IPS DF 4.7 (cell line): ENCODE measurements around the gene TMEM238L.
A peak's percentile ranks its signal among the peaks of the same experiment; 100 is the strongest.

ENCODE experiments used
- DNase-seq: peaks from one replicate; pipeline ENCODE4 v3.0.0-alpha.2; 2013; ENCODE audit warnings: low spot score; ENCODE audit errors: extremely low read depth

Gene TMEM238L

DNA sequence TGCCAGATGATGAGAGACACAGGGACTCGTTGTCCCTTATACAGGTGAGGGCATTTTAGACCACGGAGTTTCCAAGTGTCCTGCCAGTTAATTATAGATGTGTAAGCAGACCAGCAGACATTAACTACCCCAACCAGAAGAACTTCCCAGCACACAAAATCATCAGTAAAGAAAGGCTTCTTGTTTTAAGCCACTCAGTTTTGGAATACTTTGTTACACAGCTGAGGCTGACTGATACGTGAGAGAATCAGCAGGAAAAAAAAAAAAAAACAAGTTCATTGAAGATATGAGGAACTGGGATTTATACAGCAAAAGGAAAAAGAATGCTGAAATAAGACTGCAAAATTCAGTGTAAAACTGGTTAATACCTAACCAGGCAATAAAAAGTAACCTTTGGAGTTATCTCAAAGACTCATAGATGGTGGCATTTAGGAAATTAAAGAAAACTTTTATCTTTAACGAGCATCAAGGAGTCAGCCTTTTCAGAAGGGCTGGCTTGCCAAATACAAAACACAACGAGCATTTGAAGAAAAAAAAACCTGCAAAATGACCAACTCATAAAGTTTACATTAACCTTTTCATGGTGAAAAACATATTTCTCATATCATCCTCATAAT, 28.1 kb downstream of the TMEM238L start:
- no peak for DNase-seq

GRCh38 chr17:10775058-10775457, 28.8 kb downstream of the TMEM238L start:
- no peak for DNase-seq

DNA sequence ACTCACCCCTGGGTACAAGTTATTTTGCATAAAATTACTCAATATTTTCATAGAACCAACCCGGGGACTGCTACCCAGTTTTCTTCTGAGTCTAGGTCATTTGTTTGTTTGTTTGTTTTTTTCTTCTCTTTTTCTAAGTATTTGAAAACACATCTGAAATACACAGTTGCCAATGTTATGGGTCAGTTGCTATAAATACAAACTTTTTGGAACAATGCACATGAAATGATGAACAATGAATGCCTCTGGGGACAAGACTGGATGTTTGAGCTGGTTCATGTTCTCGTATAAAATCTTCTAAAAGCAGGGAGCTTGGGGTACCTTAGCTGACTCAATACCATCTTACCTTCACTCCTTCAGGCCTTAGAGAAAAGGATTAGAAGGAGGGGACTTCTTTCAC, 30.5 kb downstream of the TMEM238L start:
- DNase-seq = no peak

GRCh38 chr17:10772425-10773380, 31.2 kb downstream of the TMEM238L start:
- DNase-seq = peak; percentile 84

GRCh38 chr17:10771148-10771547, 32.8 kb downstream of the TMEM238L start:
- no peak for DNase-seq

DNA sequence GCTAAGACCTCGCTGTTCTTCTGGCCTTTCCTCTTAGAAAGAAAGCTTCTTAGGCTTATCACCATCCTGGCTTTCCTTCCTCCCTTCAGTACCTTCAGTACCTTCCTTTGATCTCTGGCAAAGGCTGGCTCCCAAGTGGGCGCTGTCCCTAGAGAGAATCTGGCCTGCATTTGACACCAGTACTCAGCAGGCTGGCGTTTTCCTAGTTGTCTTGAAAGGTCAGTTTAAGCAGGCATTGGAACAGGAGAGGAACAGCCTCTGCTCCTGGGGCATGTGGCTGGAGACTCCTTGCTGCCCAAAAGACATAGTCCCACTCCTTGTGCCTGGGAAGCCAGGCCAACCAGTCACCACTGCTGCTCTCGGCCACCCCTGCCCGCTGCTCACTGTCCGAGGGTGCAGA, 34.1 kb downstream of the TMEM238L start:
- no peak for DNase-seq

DNA sequence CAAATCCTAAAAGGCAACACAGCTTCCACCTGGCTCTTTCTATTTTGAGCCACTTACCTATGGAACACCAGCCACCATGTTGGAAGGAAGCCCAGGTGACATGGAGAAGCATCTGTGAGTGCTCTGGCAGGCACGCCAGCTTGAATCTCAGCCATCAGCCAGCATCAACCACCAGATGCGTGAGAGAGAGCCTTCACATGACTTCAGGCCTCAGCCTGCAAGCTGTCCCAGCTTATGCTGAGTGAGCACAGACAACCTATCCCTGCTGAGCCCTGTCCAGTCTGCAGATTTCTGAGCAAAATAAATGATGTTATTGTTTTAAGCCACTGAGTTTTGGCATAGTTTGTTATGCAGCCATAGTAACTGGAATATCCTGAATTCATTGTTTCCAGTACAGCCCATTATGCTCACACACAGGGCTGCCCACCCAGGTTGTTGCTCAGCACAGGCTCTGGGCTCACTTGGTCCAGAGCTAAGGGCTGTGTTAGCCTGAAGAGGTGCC, 35.1 kb downstream of the TMEM238L start:
- DNase-seq = no peak

- no peak for DNase-seq
These were observed 36.7 kb downstream of the TMEM238L start for GRCh38 chr17:10767232-10767631.

- DNase-seq = no peak
These were observed 41.9 kb downstream of the TMEM238L start for GRCh38 chr17:10762037-10762436.

DNA sequence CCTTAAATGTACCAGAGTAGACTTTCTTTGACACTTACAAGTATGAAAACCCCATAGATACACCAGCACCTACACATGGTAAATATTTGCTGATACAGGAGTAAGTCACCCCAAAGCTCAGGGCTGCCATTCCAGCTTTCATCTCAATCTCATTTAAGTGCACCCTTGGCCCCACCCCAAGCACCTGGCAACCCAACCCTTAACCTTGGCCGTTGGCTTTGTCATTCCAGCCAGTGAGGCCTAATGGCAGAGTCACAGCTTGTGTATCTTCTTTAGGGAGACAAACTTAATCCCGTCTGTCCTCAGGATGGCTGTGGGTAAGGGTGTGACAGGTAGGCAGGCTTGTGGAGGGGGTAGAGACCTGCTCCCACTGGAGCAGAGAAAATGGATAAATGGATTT, 42.6 kb downstream of the TMEM238L start:
- DNase-seq = no peak

DNA sequence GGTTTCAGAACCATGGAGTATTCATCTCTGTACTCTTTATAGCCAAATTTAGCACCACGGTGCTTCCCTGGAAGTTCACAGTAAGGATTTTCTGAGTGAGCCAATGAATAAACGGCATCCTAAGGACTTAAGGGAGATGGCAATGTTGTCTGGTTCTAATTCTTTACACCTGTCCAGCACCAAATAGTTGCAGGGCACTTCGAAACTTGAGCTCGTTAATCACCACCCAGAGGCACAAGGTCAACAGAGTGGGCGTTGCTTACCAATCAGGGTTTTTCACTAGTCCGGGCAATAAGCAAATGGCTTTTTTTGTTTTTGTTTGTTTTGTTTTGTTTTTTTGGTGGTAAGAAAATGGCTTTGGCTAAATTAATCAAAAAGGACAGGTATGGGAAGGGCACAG, 45.8 kb downstream of the TMEM238L start:
- no peak for DNase-seq

- no peak for DNase-seq
These were observed 46.3 kb downstream of the TMEM238L start for GRCh38 chr17:10757647-10758046.

DNA sequence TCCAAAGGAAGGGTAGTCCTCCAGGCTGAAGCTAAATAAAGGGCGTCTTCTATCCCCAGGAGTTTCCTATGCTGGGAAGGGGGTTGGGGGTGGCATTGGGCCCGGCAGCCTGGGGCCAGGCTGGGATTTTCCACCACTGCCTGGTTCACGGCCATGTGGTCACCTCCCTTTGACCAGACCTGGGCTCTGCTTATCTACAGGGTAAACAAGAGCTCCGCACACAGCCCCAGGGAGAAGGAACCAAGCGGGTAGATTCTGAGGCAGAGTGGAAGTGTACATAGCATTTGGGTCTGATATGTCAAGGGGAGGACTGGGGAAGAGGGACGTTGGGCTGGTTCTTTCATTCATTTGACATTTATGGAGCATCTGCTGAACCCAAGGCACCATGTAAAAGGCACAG, 46.8 kb downstream of the TMEM238L start:
- no peak for DNase-seq

DNA sequence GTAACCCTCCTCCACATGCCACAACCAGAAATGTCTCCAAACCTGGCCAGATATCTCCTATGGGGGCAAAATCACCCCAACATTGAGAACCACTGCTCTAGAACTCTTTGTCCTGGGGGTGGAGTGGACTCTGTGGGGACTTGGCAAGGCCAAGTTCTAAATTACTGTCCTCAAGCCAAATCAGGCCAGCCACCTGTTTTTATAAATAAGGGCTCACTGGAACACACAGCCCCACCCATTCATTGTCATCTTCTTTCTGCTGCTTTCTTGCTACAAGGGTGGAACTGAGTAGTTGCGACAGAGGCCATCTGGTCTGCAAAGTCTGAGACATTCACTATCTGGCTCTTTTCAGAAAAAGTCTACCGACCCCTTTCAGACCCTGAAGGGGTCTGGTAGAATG, 47.3 kb downstream of the TMEM238L start:
- DNase-seq = no peak

- DNase-seq = no peak
These were observed 47.7 kb downstream of the TMEM238L start for GRCh38 chr17:10756185-10756584.

- DNase-seq = no peak
These were observed 48.2 kb downstream of the TMEM238L start for GRCh38 chr17:10755592-10756127.

GRCh38 chr17:10754861-10755591, 48.9 kb downstream of the TMEM238L start:
- DNase-seq = no peak

DNA sequence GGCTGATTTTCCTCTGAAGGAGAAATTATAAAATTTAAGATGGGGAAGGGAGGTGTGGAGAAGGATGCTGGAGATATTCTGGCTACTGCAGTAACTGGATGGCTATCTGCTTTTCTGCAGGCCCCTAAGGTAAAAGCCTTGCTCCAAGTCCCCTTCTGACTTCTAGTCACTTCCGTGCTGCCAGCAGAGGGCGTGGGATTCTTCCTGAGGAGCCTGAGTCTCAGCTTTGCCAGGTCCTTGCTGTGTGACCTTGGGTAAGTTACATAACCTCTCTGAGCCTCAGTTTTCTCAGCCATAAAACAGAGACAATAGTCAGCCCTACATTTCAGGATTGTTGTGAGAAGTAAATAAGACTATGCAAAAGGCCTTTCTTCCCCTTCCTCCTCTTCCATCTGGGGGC, 49.8 kb downstream of the TMEM238L start:
- no peak for DNase-seq

DNA sequence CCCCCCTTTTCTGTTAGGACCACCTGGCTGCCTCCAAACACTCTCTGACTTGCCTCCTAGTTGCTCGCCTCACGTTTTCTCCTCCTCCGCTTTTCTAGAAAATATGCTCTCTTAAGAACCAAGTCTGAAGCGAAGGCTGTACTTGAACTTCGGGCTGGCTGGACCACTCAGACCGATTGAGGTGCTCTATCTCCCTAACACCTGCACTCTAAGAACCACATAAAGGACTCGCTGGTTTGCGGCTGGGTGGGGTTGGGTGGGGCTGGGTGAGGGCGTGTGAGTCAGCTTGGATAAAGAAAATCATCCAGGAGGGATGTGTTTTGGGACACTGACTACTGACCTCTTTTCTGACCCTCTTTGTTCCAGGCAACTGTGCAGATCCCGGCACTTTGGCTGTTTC, 51.2 kb downstream of the TMEM238L start:
- DNase-seq = no peak

- no peak for DNase-seq
These were observed 52.3 kb downstream of the TMEM238L start for GRCh38 chr17:10751563-10751962.

DNA sequence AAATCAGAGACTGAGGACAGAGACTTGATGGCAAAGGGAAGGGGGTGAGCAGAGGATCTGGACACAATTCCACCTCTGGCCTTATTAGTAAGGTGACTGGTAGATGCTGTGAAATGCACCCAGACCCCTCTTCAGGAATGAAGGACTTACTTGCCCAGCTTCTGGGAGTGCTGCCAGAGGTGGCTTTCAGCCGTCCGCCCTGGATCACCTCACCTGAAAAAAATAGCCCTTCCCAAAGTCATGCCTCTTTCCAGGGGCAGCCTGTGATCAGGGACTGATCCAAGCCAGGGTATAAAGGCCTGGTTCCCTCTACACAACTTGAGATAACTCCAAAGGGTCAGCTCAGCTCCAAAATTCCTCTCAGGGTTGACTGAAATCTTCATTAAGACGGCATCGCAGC, 53.7 kb downstream of the TMEM238L start:
- DNase-seq = no peak
